Left hindlimb (tissue), 1 donor: ENCODE measurements around the gene BLTP2.
"Not testable (repeated sequence)": the region's sequence is repeated elsewhere in the genome, so short reads cannot be mapped to it uniquely, and the experiment has no call there.

Experiments
- DNase-seq: peaks from one replicate; pipeline ENCODE4 v3.0.0-alpha.2; 2018

The BLTP2 gene

DNA sequence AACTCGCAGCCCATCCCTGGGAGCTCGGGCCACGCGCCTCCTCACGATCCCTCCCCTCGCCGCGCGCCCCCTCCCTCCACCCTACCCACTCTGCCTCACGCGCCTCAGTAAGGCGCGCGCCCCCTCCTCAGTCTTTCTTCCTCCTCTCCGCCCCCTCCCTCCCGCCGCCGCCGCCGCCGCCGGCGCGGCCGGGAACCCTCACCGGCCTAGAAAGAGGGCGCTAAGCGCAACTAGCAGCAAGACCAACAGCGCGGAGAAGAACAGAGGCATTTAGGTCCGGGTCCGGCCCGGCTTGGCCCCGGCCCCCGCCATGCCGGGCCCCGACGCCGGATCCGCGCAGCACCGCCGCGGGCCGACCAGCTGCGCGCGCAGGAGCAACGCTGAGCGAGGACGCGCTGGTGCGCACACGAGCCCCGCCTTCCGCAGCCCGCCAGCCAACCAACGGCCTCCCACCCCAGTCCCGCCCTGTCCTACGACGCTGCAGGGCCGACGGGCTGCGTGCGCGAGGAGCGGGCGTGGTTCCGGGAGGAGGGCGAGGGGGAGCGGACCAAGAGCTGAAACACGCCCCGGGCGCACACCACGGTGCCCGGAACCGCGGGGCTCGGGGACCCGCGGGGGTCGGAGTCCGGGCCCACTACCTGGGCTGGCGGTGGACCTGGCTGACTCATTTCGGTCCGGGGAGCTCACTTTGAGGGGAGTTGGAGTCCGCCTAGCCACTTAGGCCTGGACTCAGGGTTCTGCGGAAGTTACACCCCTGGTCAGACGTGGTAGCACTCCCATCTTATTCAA is at the start of gene BLTP2:
BLTP2 (minus strand) TSS at position 372 of the 789 bp plus-strand sequence; CDS start at position 270, 102 bp downstream.
- peak; percentile 97 for DNase-seq

GRCh38 chr17:28693869-28694268 is 48.9 kb upstream of the BLTP2 start:
- DNase-seq, result no peak

DNA sequence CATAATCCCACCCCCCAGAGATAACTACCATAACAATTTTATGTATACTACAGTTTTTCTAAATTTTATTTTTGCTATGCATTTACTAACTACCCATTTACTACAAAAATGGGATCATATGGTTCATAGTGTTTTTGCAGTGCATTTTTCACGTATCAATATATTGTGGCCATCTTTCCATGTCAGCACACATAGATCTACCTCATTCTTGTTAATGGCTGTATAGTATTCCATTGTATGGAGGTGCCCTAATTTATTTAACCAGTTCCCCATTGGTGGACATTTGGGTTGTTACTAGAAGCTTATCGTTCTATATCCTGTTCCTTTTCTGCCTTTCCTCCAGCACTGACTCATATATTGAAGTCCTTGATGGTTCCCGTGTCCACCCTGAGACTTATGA is 44.1 kb upstream of the BLTP2 start:
- no peak for DNase-seq

DNA sequence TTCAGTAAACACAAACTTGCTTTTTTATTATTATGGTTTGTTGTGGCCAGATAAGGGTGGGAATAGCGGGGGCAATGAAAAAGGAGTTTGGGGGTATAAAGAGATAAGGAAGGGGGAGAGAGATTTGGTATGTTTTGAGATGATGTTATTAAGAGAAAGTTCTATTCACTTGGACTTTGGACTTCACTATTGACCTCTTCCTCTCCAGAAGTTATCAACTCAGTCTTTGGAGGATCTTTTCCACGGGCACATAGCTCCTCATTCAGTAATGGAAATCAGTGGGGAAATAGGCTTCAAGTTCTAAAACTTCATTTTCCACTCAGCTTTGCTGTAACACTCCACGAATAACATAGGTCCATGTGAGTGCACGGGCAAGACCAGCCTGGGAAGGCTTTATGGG is 43.5 kb upstream of the BLTP2 start:
- no peak for DNase-seq

DNA sequence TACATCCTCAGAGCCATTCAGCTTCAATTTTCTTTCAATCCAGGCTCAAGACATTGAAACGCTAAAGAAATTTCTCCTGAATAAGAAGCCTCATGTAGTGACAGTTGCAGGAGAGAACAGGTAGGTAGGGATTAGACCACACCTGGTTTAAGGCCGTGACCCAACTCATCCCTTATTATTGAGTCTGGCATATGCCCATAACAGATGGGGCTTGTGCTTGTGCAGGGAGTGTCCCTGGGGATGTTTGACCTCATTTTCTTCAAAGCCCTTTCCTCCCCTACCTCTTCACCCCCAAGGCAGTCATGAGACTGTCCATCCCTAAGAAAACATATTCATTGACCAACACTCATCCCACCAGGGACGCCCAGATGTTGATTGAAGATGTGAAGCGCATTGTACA is 41.3 kb upstream of the BLTP2 start:
- DNase-seq, result no peak

- DNase-seq, result no peak
Observed at GRCh38 chr17:28685366-28685765, 40.4 kb upstream of the BLTP2 start.

- DNase-seq, result no peak
Observed at GRCh38 chr17:28684963-28685362, 40.0 kb upstream of the BLTP2 start.

DNA sequence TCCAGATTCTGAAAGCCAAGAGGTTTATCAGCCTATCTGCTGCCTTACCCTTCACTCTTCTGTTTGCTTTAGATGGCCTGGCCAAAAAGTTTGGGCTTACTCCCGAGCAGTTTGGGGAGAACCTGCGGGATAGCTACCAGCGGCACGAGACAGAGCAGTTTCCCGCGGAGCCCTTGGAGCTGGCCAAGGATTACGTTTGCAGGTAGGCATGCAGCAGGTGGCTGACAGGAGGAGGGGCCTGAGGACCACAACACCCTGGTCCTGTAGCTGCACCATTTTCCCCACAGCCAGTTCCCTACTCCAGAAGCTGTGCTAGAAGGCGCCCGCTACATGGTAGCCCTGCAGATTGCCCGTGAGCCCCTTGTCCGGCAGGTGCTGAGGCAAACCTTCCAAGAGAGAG is 37.7 kb upstream of the BLTP2 start:
- DNase-seq, result no peak

DNA sequence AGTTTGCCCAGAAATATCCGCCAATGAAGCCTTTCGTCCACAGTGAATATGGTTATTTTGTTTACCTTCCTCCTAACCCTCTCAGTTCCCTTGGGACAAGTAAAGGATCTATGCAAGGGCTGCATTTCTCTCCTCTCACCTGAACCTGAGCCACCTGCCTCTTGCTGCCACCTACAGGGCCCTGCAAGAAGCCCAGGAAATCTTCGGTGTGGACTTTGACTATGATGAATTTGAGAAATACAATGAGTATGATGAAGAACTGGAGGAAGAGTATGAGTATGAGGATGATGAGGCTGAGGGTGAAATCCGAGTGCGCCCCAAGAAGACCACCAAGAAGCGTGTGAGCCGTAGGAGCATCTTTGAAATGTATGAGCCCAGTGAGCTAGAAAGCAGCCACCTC is 31.0 kb upstream of the BLTP2 start:
- no peak for DNase-seq

DNA sequence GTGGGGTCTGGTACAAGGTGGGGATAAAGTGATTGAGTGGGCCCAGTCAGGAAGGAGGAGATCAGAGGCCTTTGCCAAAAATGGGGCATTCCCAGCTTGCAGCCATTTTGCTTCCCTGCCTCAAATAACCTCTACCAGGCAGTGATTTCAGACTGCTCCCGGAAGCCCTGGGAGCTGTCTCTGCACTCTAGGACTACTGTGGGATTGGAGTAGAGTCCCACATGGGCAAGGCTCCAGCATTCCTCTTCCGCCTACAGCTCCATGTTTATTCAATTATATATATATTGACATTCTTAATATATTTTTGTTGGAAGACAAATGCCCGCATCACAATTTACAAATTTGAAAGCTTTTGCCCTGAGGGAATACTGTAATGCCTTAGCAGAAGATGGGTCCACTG is 30.5 kb upstream of the BLTP2 start:
- no peak for DNase-seq

GRCh38 chr17:28669918-28670317 is 25.0 kb upstream of the BLTP2 start:
- DNase-seq, result no peak

GRCh38 chr17:28667870-28668269 is 22.9 kb upstream of the BLTP2 start:
- DNase-seq, result no peak

- DNase-seq, result no peak
Observed at GRCh38 chr17:28665994-28666393, 21.0 kb upstream of the BLTP2 start.

- DNase-seq, result no peak
Observed at GRCh38 chr17:28663723-28664122, 18.8 kb upstream of the BLTP2 start.

DNA sequence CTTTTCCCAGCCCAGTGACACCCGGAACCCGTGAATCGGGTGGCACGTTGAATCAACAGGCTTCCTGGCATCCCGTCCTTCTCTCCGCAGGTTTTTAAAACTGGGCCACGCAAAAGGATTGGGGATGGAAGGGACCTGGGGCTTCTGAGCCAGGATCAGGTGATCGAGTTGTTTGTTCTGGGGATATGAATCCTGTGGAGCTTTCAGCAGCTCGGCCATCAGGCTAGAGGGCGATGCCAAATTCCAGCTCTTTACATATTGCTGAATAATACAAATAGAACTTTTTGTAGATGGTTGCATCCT is 17.5 kb upstream of the BLTP2 start:
- DNase-seq, result no peak

GRCh38 chr17:28661635-28662526 is 16.9 kb upstream of the BLTP2 start, which contains the start of the genes SDF2 and SUPT6H:
Gene SDF2 (minus strand): TSS chr17:28661906. CDS start chr17:28661876, 30 bp downstream.
Gene SUPT6H (plus strand): TSS chr17:28662205. CDS start chr17:28673402, 11,197 bp downstream.
- peak; percentile 95 for DNase-seq

GRCh38 chr17:28659497-28659881 is 14.5 kb upstream of the BLTP2 start:
- not testable (repeated sequence) for DNase-seq

DNA sequence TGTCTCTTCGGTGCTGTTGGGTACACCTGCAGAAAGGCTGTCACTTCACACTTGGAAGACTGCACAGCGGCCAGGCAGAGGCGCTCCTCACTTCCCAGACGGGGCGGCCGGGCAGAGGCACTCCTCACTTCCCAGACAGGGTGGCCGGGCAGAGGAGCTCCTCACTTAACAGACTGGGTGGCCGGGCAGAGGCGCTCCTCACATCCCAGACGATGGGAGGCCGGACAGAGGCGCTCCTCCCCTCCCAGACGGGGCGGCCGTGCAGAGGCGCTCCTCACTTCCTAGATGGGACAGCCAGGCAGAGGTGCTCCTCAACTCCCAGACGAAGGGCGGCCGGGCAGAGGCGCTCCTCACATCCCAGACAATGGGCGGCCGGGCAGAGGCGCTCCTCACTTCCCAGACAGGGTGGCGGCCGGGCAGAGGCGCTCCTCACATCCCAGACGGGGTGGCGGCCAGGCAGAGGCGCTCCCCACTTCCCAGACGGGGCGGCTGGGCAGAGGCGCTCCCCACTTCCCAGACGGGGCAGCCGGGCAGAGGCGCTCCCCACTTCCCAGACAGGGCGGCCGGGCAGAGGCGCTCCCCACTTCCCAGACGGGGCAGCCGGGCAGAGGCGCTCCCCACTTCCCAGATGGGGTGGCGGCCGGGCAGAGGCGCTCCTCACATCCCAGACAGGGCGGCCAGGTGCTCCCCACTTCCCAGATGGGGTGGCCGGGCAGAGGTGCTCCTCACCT is 14.0 kb upstream of the BLTP2 start:
- not testable (repeated sequence) for DNase-seq

- not testable (repeated sequence) for DNase-seq
Observed at GRCh38 chr17:28658342-28658741, 13.4 kb upstream of the BLTP2 start.

- DNase-seq, result no peak
Observed at GRCh38 chr17:28657756-28658155, 12.8 kb upstream of the BLTP2 start.

DNA sequence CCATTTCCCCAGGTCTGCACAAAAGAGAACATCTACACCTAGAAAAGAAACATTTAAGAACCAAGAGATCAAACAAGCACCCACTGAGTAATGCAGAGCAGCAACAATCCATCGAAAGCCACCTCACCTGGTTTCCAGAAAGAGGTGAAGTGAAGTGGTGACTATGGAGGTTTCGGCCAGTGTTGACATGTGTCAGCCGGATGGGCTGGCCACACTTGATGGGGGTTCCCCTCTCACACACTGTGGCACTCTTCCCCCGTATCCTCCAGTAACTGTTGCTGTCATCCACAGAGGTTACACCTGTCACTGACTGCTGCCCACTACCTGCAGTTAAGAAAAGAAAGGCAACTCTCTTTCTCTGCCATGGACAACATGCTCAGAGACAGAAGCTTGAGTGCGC is 10.2 kb upstream of the BLTP2 start:
- no peak for DNase-seq

GRCh38 chr17:28648698-28649097 is 3.7 kb upstream of the BLTP2 start:
- DNase-seq, result no peak

- DNase-seq, result no peak
Observed at GRCh38 chr17:28646039-28646754, 1.2 kb upstream of the BLTP2 start.
